ENCODE results near the gene CEP135. TPM values are rescaled to one million over a fixed set of nuclear protein-coding genes. Genes with fewer than 3 reads are reported as not detected.

CEP135 gene
- total RNA-seq, 4 donors from 2014 or later: 6.3 to 28.1 (median 9.3) TPM

GRCh38 chr4:56078866-56079265 is 130.1 kb downstream of the CEP135 start:
- no peak for DNase-seq
- H3K4me3 ChIP-seq: no peak overlapping the region
- TF ChIP-seq POLR2A (IDR thresholded peaks at IDR 0.05) (no peak), CTCF (IDR thresholded peaks at IDR 0.05) (no peak)

GRCh38 chr4:56080384-56080783 is 131.6 kb downstream of the CEP135 start:
- Histone ChIP-seq H3K36me3 (no peaks in the 10 kb centered on the region), H3K27me3 (no peaks in the 10 kb centered on the region), H3K4me1 (no peaks in the 10 kb centered on the region), H3K27ac (no peak overlapping the region), H3K9me3 (no peaks in the 10 kb centered on the region), H3K4me3 (no peak overlapping the region)
- no peak for DNase-seq
- TF ChIP-seq POLR2A (IDR thresholded peaks at IDR 0.05) (no peak), CTCF (IDR thresholded peaks at IDR 0.05) (no peak)

More at GRCh38 chr4:56078866-56079265, 130.1 kb downstream of the CEP135 start:
- no peaks in the 10 kb centered on the region for H3K4me1 ChIP-seq
- no peaks in the 10 kb centered on the region for H3K9me3 ChIP-seq
- H3K27ac ChIP-seq: no peak overlapping the region
- no peaks in the 10 kb centered on the region for H3K27me3 ChIP-seq
- H3K36me3 ChIP-seq: no peaks in the 10 kb centered on the region

GRCh38 chr4:56082829-56083228 is 134.1 kb downstream of the CEP135 start:
- Histone ChIP-seq H3K36me3 (no peaks in the 10 kb centered on the region), H3K9me3 (no peaks in the 10 kb centered on the region), H3K27ac (no peak overlapping the region), H3K27me3 (no peaks in the 10 kb centered on the region), H3K4me3 (no peak overlapping the region), H3K4me1 (no peaks in the 10 kb centered on the region)
- TF ChIP-seq CTCF (IDR thresholded peaks at IDR 0.05): no peak
- TF ChIP-seq POLR2A (IDR thresholded peaks at IDR 0.05): no peak
- no peak for DNase-seq

Other genes with a start within 250 kb of the CEP135 start
- not detected for gene EXOC1L, start 129.2 kb upstream of the CEP135 start, total RNA-seq
- 10 to 100 TPM; 33.9 to 57.8 (median 44.7) TPM for gene EXOC1, start 95.3 kb upstream of the CEP135 start, total RNA-seq

Data from Peyer's patch (tissue), 4 donors.